ENCODE data around the gene PLXDC2. TPM values are rescaled to one million over a fixed set of nuclear protein-coding genes. Genes with fewer than 3 reads are reported as not detected.
"Not testable (repeated sequence)": the region's sequence is repeated elsewhere in the genome, so short reads cannot be mapped to it uniquely, and the experiment has no call there.

The PLXDC2 gene
- total RNA-seq, 1 experiment from 2014 or later: 38.7 TPM

DNA sequence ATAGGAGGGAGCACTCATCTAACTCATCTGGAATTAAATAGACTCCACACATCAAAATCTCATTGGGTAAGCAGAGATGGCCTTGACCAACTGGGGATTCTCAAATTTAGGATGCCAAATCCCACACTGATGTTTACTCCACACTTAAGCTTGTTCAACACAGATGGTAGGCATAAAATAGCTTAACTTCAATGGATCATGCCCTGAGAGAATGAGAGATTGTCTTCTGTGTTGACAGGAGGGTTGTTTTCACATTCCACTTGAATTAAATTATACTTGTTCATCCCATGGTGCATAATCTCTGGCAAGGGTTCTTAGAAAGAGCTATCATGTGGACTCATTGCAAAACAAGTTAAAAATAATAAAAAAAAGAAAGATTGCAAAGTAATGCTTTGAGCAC is 391.4 kb downstream of the PLXDC2 start:
- DNase-seq: no peak
- TF ChIP-seq, protein P1, sequence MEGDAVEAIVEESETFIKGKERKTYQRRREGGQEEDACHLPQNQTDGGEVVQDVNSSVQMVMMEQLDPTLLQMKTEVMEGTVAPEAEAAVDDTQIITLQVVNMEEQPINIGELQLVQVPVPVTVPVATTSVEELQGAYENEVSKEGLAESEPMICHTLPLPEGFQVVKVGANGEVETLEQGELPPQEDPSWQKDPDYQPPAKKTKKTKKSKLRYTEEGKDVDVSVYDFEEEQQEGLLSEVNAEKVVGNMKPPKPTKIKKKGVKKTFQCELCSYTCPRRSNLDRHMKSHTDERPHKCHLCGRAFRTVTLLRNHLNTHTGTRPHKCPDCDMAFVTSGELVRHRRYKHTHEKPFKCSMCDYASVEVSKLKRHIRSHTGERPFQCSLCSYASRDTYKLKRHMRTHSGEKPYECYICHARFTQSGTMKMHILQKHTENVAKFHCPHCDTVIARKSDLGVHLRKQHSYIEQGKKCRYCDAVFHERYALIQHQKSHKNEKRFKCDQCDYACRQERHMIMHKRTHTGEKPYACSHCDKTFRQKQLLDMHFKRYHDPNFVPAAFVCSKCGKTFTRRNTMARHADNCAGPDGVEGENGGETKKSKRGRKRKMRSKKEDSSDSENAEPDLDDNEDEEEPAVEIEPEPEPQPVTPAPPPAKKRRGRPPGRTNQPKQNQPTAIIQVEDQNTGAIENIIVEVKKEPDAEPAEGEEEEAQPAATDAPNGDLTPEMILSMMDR (conservative IDR thresholded peaks at IDR 0.05): no peak
- Histone ChIP-seq H2BK5ac (ENCODE audit: insufficient read length, low read length) (no peak overlapping the region), H3K79me1 (ENCODE audit: insufficient read depth, low read depth, low read length, poor library complexity, severe bottlenecking) (no peaks in the 10 kb centered on the region), H3K27ac (ENCODE audit: insufficient read length, low read depth, low read length) (peak overlapping the region; percentile 36), H3K4me2 (ENCODE audit: insufficient read depth, insufficient read length, low read length) (no peak overlapping the region), H4K8ac (replicated peaks; ENCODE audit: insufficient read length, low read depth, low read length) (no peak overlapping the region), H3K79me2 (ENCODE audit: insufficient read depth, low read length) (no peaks in the 10 kb centered on the region), H3K9ac (ENCODE audit: extremely low read depth, insufficient read length, low read length) (no peak overlapping the region), H2BK20ac (ENCODE audit: low read depth, low read length, poor library complexity, severe bottlenecking) (no peak overlapping the region), H2AK5ac (ENCODE audit: insufficient read length, low read length) (peak overlapping the region; percentile 79), H2BK120ac (ENCODE audit: low read depth, low read length, poor library complexity, severe bottlenecking) (no peak overlapping the region), H3K23ac (ENCODE audit: insufficient read length, low read depth, low read length) (no peak overlapping the region), H2AFZ (ENCODE audit: low read length) (no peak overlapping the region), H4K20me1 (ENCODE audit: control insufficient read depth, insufficient read depth, insufficient read length) (no peaks in the 10 kb centered on the region), H3K27me3 (ENCODE audit: insufficient read depth, low read length) (no peaks in the 10 kb centered on the region), H3K18ac (ENCODE audit: insufficient read length, low read depth, low read length) (no peak overlapping the region), H4K91ac (ENCODE audit: insufficient read length, low read depth, low read length) (no peak overlapping the region), H3K4ac (ENCODE audit: low read depth, low read length) (no peak overlapping the region), H3K9me3 (ENCODE audit: control insufficient read depth, low read depth, low read length) (no peaks in the 10 kb centered on the region), H3T11ph (ENCODE audit: low read length) (no peak overlapping the region), H2BK15ac (ENCODE audit: low read depth, low read length) (no peak overlapping the region), H3K4me1 (ENCODE audit: insufficient read depth, low read length) (peaks cover 2% of the 10 kb centered on the region; the same call in 1 of the 2 replicates), H4K5ac (ENCODE audit: insufficient read length, low read depth, low read length) (no peak overlapping the region), H3K14ac (ENCODE audit: insufficient read depth, low read length) (no peak overlapping the region), H2BK12ac (ENCODE audit: insufficient read length, low read depth, low read length) (no peak overlapping the region), H3K56ac (ENCODE audit: insufficient read length, low read depth, low read length) (no peak overlapping the region), H3K23me2 (ENCODE audit: insufficient read length, low read depth, low read length, poor library complexity, severe bottlenecking) (no peaks in the 10 kb centered on the region)
- H3K4me1 Mint-ChIP-seq: peaks cover 27 to 43% of the 10 kb centered on the region in 2 experiments
- no peaks in the 10 kb centered on the region for H3K27me3 Mint-ChIP-seq (ENCODE audit: low read depth)
- peaks cover 0 to 22% of the 10 kb centered on the region in 2 experiments; a peak in 4 of 5 replicates for H3K9me3 Mint-ChIP-seq
- no peak overlapping the region for H3K4me3 Mint-ChIP-seq
- peaks cover 21 to 34% (median 30%) of the 10 kb centered on the region in 3 experiments for H3K36me3 Mint-ChIP-seq (ENCODE audit: insufficient read depth in 1 of 3, low read depth in 3 of 3)
- peak overlapping the region in 1 of 3 experiments; percentile 31; a peak in 1 of 7 replicates for H3K27ac Mint-ChIP-seq

DNA sequence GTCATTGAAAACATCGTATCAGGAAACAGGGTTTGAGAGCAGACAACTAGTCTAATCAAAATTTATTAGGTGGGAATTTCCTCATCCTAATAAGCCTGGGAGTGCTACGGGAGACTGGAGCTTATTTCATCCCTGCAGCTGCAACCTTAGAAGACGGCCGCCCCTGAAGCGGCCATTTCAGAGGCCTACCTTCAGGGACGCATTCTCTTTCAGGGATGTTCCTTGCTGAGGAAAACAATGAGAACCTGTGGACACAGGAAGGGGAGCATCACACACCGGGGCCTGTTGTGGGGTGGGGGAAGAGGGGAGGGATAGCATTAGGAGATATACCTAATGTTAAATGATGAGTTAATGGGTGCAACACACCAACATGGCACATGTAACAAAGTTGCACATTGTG is 392.9 kb downstream of the PLXDC2 start:
- not testable (repeated sequence) for DNase-seq

More for the DNA sequence above, 392.9 kb downstream of the PLXDC2 start:
- H3K9me3 Mint-ChIP-seq: peaks cover 0 to 22% of the 10 kb centered on the region in 2 experiments; a peak in 4 of 5 replicates
- H3K79me1 ChIP-seq (ENCODE audit: insufficient read depth, low read depth, low read length, poor library complexity, severe bottlenecking); H2BK12ac ChIP-seq (ENCODE audit: insufficient read length, low read depth, low read length); H3K27ac ChIP-seq (ENCODE audit: insufficient read length, low read depth, low read length); H2BK120ac ChIP-seq (ENCODE audit: low read depth, low read length, poor library complexity, severe bottlenecking); H3K56ac ChIP-seq (ENCODE audit: insufficient read length, low read depth, low read length); H2AK5ac ChIP-seq (ENCODE audit: insufficient read length, low read length); H4K5ac ChIP-seq (ENCODE audit: insufficient read length, low read depth, low read length); H4K91ac ChIP-seq (ENCODE audit: insufficient read length, low read depth, low read length); H3K18ac ChIP-seq (ENCODE audit: insufficient read length, low read depth, low read length); H2BK5ac ChIP-seq (ENCODE audit: insufficient read length, low read length); H3K27me3 ChIP-seq (ENCODE audit: insufficient read depth, low read length); H3K9ac ChIP-seq (ENCODE audit: extremely low read depth, insufficient read length, low read length); H3K23ac ChIP-seq (ENCODE audit: insufficient read length, low read depth, low read length); H3T11ph ChIP-seq (ENCODE audit: low read length); H2AFZ ChIP-seq (ENCODE audit: low read length); H2BK15ac ChIP-seq (ENCODE audit: low read depth, low read length); H3K23me2 ChIP-seq (ENCODE audit: insufficient read length, low read depth, low read length, poor library complexity, severe bottlenecking); H3K14ac ChIP-seq (ENCODE audit: insufficient read depth, low read length); H3K79me2 ChIP-seq (ENCODE audit: insufficient read depth, low read length); H3K9me3 ChIP-seq (ENCODE audit: control insufficient read depth, low read depth, low read length); H3K27me3 Mint-ChIP-seq (ENCODE audit: low read depth); H2BK20ac ChIP-seq (ENCODE audit: low read depth, low read length, poor library complexity, severe bottlenecking); H4K8ac ChIP-seq (replicated peaks; ENCODE audit: insufficient read length, low read depth, low read length); H3K4me1 ChIP-seq (ENCODE audit: insufficient read depth, low read length); H4K20me1 ChIP-seq (ENCODE audit: control insufficient read depth, insufficient read depth, insufficient read length); H3K4me2 ChIP-seq (ENCODE audit: insufficient read depth, insufficient read length, low read length); H3K4ac ChIP-seq (ENCODE audit: low read depth, low read length): not testable (repeated sequence)
- peaks cover 21 to 34% (median 31%) of the 10 kb centered on the region in 3 experiments for H3K36me3 Mint-ChIP-seq (ENCODE audit: insufficient read depth in 1 of 3, low read depth in 3 of 3)
- peaks cover 27 to 47% of the 10 kb centered on the region in 2 experiments for H3K4me1 Mint-ChIP-seq
- no CpG with 5 or more reads among the region's 7 CpGs for WGBS (ENCODE audit: extremely low coverage, insufficient read length, low lambda C conversion rate)
- peak overlapping the region; percentile 93 to 100 (median 96); a peak in 6 of 7 replicates for H3K27ac Mint-ChIP-seq
- peak overlapping the region in 1 of 2 experiments; percentile 31; a peak in 2 of 5 replicates for H3K4me3 Mint-ChIP-seq

Measured in H9 (cell line).